Left hindlimb (tissue), 1 donor: ENCODE measurements around the gene CLCN2.
A peak's percentile ranks its signal among the peaks of the same experiment; 100 is the strongest.

Experiments used
- DNase-seq: peaks from one replicate; pipeline ENCODE4 v3.0.0-alpha.2; 2018

Gene CLCN2

DNA sequence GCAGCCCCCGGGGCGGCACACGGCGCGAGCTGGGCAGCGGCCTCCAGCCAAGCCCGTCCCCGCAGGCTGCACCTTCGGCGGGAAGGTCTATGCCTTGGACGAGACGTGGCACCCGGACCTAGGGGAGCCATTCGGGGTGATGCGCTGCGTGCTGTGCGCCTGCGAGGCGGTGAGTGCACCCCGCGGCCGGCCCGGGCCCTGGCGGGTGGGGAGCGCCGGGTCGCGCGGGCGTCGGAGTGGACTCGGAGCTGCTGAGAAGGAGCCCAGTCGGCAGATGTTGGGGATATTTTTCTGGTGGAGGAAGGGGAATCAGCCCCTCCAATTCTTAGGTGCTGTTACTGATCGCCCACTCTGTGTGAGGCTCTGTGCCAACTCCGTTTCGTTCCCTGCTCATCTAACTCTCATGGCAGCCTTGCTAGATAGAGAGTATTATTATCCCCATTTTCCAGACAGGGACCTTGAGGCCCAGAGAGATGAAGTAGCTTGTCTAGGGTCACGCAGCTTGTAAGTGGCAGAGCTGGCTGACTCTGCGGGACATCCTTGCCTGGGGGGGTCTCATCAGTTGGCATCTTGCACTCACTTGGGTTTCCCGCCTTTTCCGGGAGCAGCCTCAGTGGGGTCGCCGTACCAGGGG lies 19.3 kb upstream of the CLCN2 start:
- no peak for DNase-seq

DNA sequence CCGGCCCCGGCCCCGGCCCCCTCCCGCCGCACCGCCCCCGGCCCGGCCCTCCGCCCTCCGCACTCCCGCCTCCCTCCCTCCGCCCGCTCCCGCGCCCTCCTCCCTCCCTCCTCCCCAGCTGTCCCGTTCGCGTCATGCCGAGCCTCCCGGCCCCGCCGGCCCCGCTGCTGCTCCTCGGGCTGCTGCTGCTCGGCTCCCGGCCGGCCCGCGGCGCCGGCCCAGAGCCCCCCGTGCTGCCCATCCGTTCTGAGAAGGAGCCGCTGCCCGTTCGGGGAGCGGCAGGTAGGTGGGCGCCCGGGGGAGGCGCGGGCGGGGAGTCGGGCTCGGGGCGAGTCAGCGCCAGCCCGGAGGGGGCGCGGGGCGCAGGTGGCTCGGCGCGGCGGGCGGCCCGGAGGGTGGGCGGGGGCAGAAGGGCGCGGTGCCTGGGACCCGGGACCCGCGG lies 18.8 kb upstream of the CLCN2 start:
- peak; percentile 89 for DNase-seq

DNA sequence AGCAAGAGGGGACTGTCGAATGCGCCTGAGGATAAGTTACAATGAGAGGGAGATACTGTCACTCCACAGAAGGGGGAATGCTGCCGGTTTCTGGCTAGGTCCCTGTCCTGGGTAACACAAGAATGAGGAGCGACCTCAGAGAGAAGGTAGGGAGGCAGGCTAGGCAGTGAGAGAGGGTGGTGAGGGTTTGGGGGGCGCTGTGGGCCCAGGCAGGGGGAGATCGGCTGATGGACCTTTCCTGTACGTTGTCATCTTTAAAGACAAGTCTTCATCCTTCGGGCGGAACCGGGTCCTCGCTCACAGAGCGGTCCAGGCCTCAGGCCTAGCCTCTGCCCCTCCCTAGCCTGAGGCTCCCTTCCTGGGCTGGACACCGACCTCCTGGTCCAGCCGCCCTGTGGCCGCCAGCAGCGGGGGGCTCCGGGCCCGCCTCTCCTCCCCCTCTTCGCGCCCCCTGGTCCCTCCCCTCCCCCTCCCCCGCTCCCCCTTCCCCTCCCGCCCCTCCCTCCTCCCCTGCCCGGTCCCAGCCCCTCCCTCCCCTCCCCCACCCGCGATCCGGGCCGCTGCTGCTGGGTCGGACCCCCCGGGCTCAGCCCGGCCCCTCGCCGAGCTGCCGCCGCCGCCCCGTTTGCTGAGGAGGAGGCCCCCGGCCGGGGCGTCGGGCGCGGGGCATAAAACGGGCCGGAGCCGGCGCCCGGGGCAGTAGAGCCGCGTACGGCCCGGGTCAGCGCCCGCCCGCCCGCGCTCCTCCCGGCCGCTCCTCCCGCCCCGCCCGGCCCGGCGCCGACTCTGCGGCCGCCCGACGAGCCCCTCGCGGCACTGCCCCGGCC lies 18.2 kb upstream of the CLCN2 start, which contains the start of gene CHRD:
TSS of gene CHRD (plus strand) at position 697 of the 827 bp plus-strand sequence. CDS start 265 bp downstream, outside the sequence.
- peak; percentile 77 for DNase-seq

DNA sequence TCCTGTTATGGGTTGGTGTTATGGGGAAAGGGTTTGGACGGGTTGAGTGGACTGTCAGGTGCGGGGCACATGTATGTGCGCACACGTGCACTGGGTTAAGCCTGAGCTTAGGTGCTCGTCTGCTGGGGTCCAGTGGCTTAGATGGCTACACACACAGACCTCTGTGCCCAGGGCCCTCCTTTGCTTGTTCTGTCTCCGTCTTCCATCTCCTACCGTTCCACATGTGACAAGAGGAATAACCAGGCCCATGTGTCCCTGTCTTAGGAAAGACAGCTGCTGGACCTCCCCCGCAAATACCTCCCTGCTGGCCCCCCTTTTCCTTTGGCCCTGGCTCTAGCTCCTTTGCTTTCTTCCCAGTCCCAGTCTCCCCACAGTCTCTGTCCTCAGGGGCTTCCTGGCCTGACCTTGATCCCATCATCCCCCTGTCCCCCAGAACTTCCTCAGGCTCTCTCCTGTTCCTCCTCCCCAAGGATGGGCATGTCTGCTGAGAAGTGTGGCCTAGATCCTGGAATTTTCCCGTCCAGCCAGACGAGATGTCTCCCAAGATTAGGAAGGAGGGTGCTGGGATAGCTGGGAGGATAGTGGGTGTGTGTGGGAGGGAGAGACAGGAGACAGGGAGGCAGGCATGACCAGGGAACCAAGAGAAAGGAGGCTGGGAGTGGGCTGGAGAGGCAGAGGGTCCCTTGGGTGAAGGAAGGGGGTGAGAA lies 17.4 kb upstream of the CLCN2 start:
- no peak for DNase-seq

DNA sequence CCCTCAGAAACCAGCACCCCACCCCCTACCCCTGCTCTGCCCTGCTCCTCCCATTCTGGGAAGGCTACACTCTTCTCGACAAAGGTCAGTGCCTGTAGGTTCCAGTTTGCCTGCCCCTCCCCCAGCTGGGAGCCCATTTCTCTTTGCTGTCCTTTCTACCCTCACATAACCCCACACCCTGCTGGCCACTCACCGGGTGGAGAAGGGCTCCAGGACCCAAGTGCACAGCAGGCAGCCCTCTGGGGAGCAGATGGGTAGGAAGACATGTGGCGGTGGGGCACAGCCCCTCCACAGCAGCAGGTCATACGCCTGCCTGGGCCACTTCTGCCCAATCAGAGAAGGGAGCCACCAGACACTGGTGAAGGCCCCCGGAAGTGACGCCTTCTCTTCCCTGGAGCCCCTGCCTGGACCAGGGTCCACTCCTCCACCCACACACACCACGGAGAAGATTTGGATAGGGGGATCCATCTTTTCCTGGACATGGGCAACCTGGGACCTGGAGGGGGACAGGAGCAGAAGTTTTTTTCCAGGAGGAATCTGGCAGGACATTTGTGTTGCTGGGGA lies 16.6 kb upstream of the CLCN2 start, which contains the start of gene THPO:
TSS of gene THPO (minus strand) at position 326 of the 564 bp plus-strand sequence. CDS start 1,948 bp downstream, outside the sequence.
- DNase-seq = no peak

DNA sequence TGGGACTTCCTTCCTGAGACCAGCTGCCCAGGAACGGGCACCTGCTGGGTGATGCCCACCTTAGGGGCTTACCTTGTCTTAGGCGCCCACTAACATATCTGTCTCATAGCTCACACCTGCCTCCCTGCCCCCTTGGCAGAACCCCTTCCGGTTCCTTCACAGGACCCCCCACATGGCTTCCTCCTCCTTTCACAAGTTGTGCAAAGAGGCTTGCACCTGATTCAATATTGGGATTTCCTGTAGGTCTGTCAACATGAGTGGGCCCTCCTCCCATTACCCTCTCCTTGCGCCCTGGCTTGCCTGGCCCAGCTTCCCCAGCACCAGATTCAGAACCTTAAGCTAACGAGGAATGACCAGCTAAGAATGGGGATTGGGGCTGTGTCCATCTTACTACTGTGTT lies 16.0 kb upstream of the CLCN2 start:
- no peak for DNase-seq

DNA sequence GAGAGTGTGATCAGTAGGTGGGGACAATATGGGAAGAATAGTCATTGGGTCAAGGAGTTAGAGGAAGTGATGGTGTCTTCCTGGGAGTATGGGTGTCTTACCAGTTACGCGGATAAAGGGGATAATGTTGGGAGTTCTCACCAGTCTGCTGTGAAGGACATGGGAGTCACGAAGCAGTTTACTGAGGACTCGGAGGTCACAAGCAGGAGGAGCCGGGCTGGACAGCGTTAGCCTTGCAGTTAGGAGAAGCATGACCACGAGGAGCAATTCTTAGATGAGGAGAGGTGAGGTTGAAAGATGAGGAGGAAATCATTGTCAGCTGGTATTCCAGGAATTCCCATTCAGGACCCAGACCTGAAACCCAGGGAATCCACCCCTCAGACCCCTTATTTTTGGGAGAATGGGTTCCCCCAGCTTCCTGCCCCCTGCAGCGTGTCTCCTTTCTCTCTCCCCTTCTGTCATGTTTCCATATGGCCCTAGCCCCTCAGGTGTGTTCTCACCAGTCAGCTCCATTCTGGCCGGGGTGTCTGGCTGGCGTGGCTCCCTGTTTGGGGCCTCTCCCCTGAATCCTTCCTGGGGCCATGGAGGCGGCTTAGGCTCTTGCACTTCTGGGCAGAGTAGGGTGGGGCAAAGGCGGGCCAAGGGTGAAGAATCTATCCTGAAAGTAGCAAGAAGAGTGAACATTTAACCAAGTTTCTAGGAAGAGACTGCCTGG lies 14.5 kb upstream of the CLCN2 start:
- no peak for DNase-seq

DNA sequence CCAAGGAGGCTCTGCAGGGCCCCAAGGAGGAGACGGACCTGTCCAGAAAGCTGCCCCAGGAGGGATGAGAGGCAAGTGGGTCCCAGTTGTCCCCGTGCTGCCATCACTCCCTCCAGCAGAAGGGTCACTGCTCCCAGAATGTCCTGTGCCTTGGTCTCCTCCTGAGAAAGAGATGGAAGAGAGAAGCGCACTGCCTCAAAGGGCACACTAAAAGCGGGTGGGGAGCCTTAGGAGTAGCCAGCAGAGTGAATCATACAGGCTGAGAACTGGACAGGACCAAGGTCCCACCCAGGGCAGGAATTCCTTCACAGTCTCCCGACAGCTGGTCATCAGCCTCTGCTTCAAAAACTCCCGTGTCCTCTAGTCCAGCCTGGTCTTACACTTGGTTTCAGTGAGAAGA lies 12.0 kb upstream of the CLCN2 start:
- DNase-seq = no peak

DNA sequence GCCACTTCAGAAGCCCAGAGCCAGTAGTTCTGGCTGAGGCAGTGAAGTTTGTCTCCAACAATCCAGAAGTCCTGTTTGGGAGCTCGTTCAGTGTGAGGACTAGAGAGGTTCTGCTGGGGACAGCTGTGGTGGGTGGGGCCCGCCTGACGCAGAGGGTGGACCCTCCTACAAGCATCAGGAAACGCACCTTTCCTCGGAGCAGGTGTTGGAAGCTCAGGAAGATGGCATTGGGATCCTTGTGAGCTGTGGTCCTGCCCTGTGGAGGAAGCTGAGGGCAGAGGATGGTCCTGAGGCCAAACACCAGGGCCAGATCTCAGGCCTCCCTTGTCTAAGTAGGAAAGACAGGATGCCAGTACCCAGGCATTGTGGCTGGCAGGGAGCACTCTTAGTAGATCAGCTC lies 11.5 kb upstream of the CLCN2 start:
- no peak for DNase-seq

DNA sequence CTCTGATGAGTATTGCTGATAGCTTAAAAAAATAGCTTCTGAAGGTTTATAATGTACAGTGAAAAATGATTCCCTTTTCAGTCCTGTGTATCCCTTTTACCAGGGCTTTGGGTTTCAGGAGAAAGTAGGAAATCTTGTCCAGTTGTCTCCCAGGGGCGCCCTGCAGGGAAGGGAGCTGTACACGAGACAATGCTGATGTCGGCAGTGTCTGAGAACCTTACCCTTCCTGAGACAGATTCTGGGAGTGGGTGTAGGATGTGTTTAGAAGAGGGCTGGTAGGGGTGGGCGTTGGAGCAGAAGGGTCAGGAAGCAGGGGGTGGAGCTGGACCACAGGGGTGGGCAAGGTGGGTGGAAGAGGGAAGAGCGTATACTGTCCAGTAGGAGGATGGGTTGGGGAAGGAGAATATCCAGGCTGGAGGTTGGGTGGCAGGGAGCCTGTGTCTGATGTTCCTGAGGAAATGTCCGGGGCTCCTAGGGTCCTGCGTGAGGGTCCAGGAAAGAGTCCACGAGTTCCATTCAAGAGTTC lies 11.0 kb upstream of the CLCN2 start:
- no peak for DNase-seq

DNA sequence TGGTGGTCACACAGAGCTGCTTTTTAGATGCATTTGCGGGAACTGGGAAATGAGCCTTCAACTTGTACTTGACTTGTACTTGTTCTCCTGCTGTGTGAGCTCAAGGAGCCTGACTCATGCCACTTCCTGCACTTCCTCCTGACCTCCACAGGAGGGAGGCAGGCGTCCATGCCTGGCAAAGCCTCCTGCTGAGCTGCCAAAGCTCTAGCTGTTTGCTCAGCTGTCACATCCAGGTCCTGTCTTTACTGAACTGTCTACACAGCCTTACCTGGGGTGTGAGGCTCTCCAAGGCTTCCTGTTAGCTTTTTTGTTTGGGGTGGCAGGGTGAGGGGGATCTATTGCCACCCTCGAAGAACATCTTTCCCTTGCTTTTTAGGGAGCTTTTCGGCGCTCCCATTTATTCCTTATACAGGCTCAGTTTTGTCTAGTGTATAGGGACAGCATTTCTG lies 10.2 kb upstream of the CLCN2 start:
- DNase-seq = peak; percentile 84

DNA sequence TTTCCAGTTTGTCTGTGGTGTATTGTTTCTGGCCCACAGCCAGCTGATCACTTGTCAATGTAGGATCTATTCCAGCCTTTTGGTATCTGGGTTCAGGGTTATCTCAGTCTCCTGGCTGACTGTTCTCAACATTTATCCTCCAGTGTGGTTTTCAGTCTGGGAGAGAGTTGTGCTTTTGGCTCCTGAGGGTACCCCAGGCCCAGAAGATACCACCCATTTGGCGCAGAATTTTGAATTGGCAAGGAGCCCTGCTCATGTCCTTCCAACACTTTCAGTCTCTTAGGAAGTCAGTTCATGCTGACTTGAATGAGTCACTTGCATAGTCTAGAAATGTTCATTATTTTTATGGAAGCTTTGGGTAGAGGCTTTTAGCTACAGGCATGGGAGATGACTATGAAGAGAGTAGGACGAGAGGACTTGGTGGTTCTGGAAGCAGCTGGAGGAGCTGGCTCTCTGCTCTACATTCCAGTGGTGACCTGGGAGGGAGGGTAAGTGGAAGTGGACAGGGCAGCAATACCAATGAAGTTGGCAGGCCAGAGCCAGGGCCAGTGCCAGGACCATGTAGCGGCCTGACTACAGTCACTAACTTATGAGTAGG lies 7.3 kb upstream of the CLCN2 start:
- DNase-seq = peak; percentile 73

DNA sequence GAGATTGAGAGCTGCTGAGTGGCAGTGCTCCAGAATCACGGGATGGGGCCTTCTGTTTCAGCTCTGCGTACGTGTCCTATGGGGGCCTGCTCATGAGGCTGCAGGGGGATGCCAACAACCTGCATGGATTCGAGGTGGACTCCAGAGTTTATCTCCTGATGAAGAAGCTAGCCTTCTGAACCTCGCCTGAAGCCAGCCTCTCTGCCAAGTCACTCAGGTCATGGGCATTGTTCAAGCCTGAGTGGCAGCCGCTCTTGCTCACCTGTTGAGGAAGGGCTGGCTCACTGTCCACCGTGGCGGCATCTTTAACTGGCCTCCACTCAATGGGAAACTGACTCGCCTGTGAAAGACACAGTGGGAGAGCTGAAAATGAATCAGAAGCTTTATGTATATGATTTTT lies 6.7 kb upstream of the CLCN2 start:
- DNase-seq = no peak

DNA sequence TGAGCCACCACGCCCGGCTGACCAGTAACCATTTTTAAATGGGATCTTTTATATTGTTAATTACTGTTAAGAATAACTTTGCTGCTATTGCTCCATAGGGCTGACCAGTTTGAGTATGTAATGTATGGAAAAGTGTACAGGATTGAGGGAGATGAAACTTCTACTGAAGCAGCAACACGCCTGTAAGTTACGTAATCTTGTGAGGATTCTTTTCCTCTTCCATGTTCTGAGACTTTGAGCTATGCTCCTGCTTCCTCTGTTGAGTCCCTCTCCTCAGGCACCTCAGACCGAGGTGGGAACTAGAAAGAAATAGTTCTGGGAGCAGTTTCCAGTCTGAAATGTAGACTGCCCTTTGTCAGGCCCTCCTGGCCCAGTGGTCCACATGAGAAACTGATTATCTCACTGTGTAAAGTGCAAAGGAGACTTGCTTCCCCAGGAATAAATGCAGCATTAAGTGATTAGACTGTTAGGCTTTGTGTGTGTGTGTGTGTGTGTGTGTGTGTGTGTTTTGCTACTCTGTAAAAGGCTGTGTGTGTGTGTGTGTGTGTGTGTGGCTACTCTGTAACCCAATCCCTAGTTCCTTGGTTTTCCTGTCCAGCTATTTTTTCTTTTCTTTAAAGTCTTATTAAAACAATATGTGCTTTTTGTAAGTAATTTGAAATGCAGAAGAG lies 5.3 kb upstream of the CLCN2 start:
- no peak for DNase-seq

DNA sequence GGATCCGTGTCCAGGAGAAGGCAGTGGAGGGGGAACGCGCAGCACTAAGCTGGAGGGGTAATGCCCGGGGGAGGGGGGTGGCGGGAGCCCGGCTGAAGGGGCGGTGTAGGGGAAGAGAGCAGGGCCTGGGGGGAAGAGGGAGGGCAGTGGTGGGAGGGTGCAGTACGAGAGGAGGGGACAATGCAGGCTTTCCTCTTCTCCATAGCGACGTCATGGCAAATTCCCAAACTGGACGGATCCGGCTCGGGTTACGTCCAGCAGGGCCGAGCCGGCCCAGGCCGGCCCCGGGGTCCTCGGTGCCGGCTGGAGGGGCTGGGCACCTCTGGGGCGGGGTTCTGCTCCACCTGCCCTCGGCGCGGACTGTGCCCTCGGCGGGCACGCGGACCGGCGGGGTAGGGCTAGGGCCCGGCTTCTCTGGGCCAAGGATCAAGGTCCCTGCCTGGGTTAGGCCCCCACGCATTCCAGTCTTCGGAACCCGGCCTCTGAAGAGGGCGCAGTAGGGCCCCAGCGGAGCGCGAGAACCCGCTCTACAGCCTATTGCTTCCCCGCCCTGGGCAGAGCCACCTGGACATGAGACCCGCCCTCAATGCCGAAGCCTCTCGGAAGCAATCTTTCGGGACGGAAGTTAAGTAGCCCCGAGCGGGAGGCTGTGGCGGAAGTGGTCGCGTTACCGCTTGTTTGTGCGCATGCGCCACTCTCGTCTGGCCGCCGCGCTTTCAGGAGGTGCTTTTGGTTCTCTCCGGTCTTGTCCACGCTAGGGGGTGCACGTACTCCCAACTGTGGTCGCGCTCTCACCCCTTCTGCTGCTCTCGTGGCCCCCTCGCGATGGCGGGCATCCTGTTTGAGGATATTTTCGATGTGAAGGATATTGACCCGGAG lies 1.5 kb upstream of the CLCN2 start:
- DNase-seq = peak; percentile 98

DNA sequence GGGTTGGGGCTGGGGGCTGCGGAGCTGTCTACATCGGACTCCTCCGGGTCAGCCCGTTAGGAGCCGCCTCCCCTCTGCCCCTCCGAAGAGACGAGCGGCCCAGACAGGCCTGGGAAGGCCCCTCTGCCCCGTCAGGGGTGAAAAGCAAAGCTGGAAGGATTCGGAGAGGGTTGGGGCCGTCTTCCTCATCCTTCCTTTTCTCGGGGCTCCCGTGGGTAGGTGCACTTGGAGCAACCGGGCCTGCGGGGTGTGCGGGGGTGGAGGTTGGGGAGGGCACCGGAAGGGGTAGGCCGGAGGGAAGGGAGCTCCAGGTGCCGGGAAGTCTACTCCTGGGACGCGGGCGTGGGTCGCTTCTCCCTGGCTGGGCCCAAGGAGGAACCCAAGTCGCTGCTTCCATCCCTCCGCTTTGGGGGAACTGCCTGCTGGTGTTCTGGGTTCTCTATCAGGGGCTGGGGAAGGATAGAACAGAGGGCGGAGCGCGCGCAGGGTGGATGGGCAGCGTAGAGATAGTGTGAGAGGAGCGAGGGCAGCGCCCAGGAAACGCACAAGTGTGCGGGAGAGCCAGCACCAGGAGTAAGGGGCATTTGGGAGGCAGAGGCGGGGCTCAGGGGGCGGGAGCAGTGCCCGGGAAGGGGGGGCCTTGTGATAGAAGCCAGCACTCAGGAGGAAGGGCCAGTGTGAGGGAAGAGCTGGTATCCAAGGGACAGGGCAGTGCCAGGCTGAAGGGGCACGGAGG lies 695 bp upstream of the CLCN2 start:
- no peak for DNase-seq

DNA sequence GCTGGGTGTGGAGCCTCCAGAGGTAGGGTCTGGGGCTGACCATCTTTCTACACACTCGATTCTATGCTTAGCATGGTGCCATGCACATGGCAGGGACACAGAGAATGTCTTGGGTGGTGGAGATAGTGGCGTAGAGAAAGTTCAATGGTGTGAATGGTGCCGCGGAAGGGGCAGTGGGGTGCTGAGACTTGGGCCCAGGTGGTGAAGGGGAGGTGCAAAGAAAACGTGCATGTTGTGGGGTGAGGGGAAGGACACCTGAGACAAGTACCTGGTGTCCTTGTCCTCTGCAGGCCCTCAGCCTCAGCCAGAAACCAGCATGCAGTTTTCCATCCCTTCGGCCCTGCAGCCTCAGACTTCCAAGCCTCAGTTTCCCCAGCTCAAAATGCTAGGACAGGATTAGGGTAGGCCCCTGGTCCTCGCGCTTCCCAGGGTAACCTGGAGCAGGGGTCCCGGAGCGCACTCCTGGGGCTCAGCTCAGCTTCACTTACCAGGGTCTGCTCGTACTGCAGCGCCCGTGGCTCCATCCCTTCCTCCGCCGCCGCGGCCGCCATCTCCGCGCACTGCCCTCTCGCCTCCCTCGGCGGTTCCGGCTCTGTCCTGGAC lies 375 bp downstream of the CLCN2 start:
- DNase-seq = no peak

DNA sequence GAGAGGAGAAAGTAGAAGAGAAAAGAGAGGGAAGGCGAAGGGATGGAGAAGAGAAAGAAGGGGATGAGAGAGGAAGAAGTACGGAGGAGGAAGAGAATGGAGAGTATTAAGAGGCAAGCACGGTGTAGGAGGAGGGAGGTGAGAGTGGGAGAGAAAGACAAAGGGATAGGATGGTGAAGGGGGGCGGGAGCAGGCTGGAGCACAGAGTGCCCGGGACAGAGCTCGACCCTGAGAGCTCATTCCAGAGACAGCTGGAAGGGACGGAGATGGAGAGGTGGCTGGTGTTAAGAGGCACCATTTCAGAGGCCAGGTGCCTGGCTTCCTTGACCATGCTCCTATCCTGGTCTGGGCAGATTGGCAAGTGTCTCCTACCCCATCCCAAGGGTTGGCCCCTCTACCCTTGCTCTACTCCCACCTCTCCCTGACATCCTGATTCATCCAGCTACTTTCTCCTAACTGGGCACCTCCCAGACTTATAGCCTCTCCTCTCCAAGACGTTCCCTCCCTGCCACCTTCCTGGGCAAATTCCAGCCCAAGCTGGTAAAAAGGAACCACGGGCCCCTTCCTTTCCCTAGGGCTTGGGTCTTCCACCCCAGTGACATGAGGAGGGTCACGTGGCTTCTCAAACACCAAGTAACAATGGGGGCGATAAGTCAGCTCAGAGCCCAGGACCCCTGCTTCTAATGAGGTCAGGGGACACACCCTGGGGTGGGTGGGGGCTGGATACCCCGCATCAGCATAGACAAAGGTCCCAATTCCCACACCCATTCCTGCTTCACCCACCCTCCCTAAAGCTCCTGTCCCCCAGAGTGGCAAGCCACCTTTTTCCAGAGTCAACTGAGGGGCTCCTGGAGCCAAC lies 1.1 kb downstream of the CLCN2 start:
- DNase-seq = no peak
